Smooth muscle cell (in vitro differentiated cells): ENCODE measurements around the gene ST6GALNAC3. TPM values are rescaled to one million over a fixed set of nuclear protein-coding genes. Genes with fewer than 3 reads are reported as not detected.
A peak's percentile ranks its signal among the peaks of the same experiment; 100 is the strongest.

Experiments used
- DNase-seq: peaks from one replicate; lab custom pipeline; 2025; ENCODE audit not compliant: unreplicated experiment; lab: John Stamatoyannopoulos, UW
- H2AFZ ChIP-seq: fragments of 200-600 bp; sonication (generic); 2 replicates; pipeline ENCODE4 v1.6.0; 2016; ENCODE audit warnings: antibody characterized with exemption, low read depth, mild to moderate bottlenecking
- H3F3A ChIP-seq: fragments of 200-600 bp; sonication (generic); 2 replicates; pipeline ENCODE4 v1.6.0; 2017; ENCODE audit warnings: antibody characterized with exemption, low read depth
- H3K27ac ChIP-seq: fragments of 200-600 bp; sonication (generic); 2 replicates; pipeline ENCODE4 v1.5.1; 2016; ENCODE audit warnings: low read depth, mild to moderate bottlenecking
- H3K27me3 ChIP-seq: fragments of 200-600 bp; sonication (generic); 2 replicates; pipeline ENCODE4 v1.6.1; 2016; ENCODE audit warnings: low read depth, mild to moderate bottlenecking
- H3K36me3 ChIP-seq: fragments of 200-600 bp; sonication (generic); 2 replicates; pipeline ENCODE4 v1.5.1; 2016; ENCODE audit warnings: low read depth
- H3K4me1 ChIP-seq: fragments of 200-600 bp; sonication (generic); 2 replicates; pipeline ENCODE4 v1.5.1; 2016; ENCODE audit warnings: low read depth
- H3K4me2 ChIP-seq: fragments of 200-600 bp; sonication (generic); 2 replicates; pipeline ENCODE4 v1.6.0; 2016; ENCODE audit warnings: mild to moderate bottlenecking
- H3K4me3 ChIP-seq: fragments of 200-600 bp; sonication (generic); 2 replicates; pipeline ENCODE4 v1.5.1; 2016; ENCODE audit warnings: mild to moderate bottlenecking
- H3K79me2 ChIP-seq: fragments of 200-600 bp; sonication (generic); 2 replicates; pipeline ENCODE4 v1.6.0; 2016; ENCODE audit warnings: low read depth, mild to moderate bottlenecking
- H3K9ac ChIP-seq: fragments of 200-600 bp; sonication (generic); 2 replicates; pipeline ENCODE4 v1.6.0; 2016; ENCODE audit warnings: low read depth
- H3K9me3 ChIP-seq: fragments of 200-600 bp; sonication (generic); replicated peaks from 2 replicates; pipeline ENCODE4 v1.5.1; 2016; ENCODE audit warnings: low read depth
- H4K20me1 ChIP-seq: fragments of 200-600 bp; sonication (generic); 2 replicates; pipeline ENCODE4 v1.6.0; 2016; ENCODE audit warnings: low read depth
- CTCF ChIP-seq: fragments of 200-600 bp; sonication (generic); IDR thresholded peaks from 2 replicates; pipeline ENCODE4 v1.5.1; 2017; ENCODE audit warnings: borderline replicate concordance, mild to moderate bottlenecking, antibody characterized with exemption; ENCODE audit not compliant: insufficient read depth, poor library complexity, severe bottlenecking
- WGBS: methylation state at CpG from one replicate; pipeline ENCODE4 v1.1.7; 2016; ENCODE audit warnings: low lambda C conversion rate; 5-methylcytosine and 5-hydroxymethylcytosine counted together
- polyA plus RNA-seq: library from polyadenylated mRNA; unstranded; fragments of >200 nt; fragmentation: Nextera tagmentation; extraction: Ambion mirVana; gene quantifications from 2 replicates; pipeline ENCODE4 v1.2.1, GENCODE V29; 2016
- total RNA-seq: library from RNA; depleted of rRNA; stranded (reverse); fragments of >200 nt; gene quantifications from 2 replicates; pipeline ENCODE4 v1.2.3, GENCODE V29; 2014

ST6GALNAC3 gene
- total and polyA plus RNA-seq, 2 experiments from 2014 or later, result 9.3 to 13.4 TPM

- Histone ChIP-seq H3K4me3 (no peak overlapping the region), H3K27me3 (no peaks in the 10 kb centered on the region), H3K36me3 (no peaks in the 10 kb centered on the region), H3K4me1 (no peaks in the 10 kb centered on the region), H3K4me2 (no peak overlapping the region), H2AFZ (no peak overlapping the region), H3K9me3 (no peaks in the 10 kb centered on the region), H3K27ac (peak overlapping the region; percentile 65), H4K20me1 (no peaks in the 10 kb centered on the region), H3K9ac (no peak overlapping the region), H3K79me2 (peaks cover 3% of the 10 kb centered on the region), H3F3A (no peaks in the 10 kb centered on the region)
- no peak for TF ChIP-seq CTCF
- WGBS, result 68% methylated on average over 7 of the region's 7 CpGs
- no peak for DNase-seq
Observed at GRCh38 chr1:76124196-76124595, 49.6 kb downstream of the ST6GALNAC3 start.

GRCh38 chr1:76125473-76126219 is 51.1 kb downstream of the ST6GALNAC3 start:
- H3K27ac ChIP-seq, result no peak overlapping the region
- no peak overlapping the region for H2AFZ ChIP-seq
- 60% methylated on average over 3 of the region's 3 CpGs for WGBS
- H3K9ac ChIP-seq, result no peak overlapping the region
- H3K36me3 ChIP-seq, result no peaks in the 10 kb centered on the region
- H3K27me3 ChIP-seq, result no peaks in the 10 kb centered on the region
- H3K4me3 ChIP-seq, result no peak overlapping the region
- H3K9me3 ChIP-seq, result no peaks in the 10 kb centered on the region
- no peaks in the 10 kb centered on the region for H4K20me1 ChIP-seq
- no peak for DNase-seq
- H3K4me1 ChIP-seq, result no peaks in the 10 kb centered on the region
- H3K79me2 ChIP-seq, result no peaks in the 10 kb centered on the region
- H3K4me2 ChIP-seq, result no peak overlapping the region
- no peak for TF ChIP-seq CTCF
- H3F3A ChIP-seq, result no peaks in the 10 kb centered on the region

GRCh38 chr1:76128096-76128495 is 53.5 kb downstream of the ST6GALNAC3 start:
- no peaks in the 10 kb centered on the region for H3F3A ChIP-seq
- H3K4me2 ChIP-seq, result no peak overlapping the region
- H3K4me1 ChIP-seq, result no peaks in the 10 kb centered on the region
- H3K27me3 ChIP-seq, result no peaks in the 10 kb centered on the region
- no peaks in the 10 kb centered on the region for H4K20me1 ChIP-seq
- H3K9me3 ChIP-seq, result no peaks in the 10 kb centered on the region
- no peak for TF ChIP-seq CTCF
- no peaks in the 10 kb centered on the region for H3K36me3 ChIP-seq
- no peak overlapping the region for H3K4me3 ChIP-seq
- no peaks in the 10 kb centered on the region for H3K79me2 ChIP-seq
- H3K9ac ChIP-seq, result no peak overlapping the region
- H3K27ac ChIP-seq, result no peak overlapping the region
- 98% methylated on average over 5 of the region's 5 CpGs for WGBS
- no peak for DNase-seq
- H2AFZ ChIP-seq, result no peak overlapping the region

GRCh38 chr1:76129731-76130130 is 55.2 kb downstream of the ST6GALNAC3 start:
- 91% methylated on average over 6 of the region's 6 CpGs for WGBS
- Histone ChIP-seq H2AFZ (no peak overlapping the region), H3K4me1 (no peaks in the 10 kb centered on the region), H3K27me3 (no peaks in the 10 kb centered on the region), H3K9ac (no peak overlapping the region), H3K36me3 (no peaks in the 10 kb centered on the region), H3K9me3 (no peaks in the 10 kb centered on the region), H3K79me2 (no peaks in the 10 kb centered on the region), H3K4me3 (no peak overlapping the region), H3F3A (no peaks in the 10 kb centered on the region), H4K20me1 (no peaks in the 10 kb centered on the region), H3K27ac (no peak overlapping the region), H3K4me2 (no peak overlapping the region)
- no peak for TF ChIP-seq CTCF
- DNase-seq, result no peak
